Measurements from ENCODE around the gene LGALS8. TPM values are rescaled to one million over a fixed set of nuclear protein-coding genes. Genes with fewer than 3 reads are reported as not detected.

The LGALS8 gene
- total RNA-seq, 3 donors from 2014 or later (not counting 1 experiment from before 2014, with no cell fraction given): 90.5 to 129 (median 114) TPM

DNA sequence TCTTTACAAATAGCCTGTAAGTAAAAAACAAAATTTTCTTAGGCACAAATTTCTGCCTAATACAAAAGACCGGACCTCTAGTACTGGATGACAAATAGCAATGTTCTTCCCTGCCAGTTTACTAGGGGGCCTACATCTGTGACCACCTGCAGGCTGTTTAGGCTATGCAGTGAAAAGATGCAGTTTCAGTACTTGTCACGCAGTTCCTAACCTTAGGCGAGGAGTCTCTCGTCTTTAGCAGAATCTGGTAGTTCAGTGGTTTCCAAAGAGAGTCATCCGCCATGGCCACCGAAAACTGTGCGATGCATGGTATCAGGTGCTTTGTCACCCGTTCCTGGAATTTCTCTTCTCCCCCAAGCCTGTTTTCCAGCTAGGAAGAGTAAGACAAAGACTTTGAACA, 29.6 kb downstream of the LGALS8 start:
- H3K27ac ChIP-seq (ENCODE audit: low read length): no peak overlapping the region
- H3K36me3 ChIP-seq (ENCODE audit: control insufficient read depth, insufficient read depth, low read length): peaks cover 95% of the 10 kb centered on the region
- TF ChIP-seq, protein P1, sequence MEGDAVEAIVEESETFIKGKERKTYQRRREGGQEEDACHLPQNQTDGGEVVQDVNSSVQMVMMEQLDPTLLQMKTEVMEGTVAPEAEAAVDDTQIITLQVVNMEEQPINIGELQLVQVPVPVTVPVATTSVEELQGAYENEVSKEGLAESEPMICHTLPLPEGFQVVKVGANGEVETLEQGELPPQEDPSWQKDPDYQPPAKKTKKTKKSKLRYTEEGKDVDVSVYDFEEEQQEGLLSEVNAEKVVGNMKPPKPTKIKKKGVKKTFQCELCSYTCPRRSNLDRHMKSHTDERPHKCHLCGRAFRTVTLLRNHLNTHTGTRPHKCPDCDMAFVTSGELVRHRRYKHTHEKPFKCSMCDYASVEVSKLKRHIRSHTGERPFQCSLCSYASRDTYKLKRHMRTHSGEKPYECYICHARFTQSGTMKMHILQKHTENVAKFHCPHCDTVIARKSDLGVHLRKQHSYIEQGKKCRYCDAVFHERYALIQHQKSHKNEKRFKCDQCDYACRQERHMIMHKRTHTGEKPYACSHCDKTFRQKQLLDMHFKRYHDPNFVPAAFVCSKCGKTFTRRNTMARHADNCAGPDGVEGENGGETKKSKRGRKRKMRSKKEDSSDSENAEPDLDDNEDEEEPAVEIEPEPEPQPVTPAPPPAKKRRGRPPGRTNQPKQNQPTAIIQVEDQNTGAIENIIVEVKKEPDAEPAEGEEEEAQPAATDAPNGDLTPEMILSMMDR (IDR thresholded peaks at IDR 0.05): no peak
- 85% methylated on average over 8 of the region's 8 CpGs for WGBS (ENCODE audit: insufficient coverage)
- H3K4me3 Mint-ChIP-seq: no peak overlapping the region
- H3K36me3 Mint-ChIP-seq: peaks cover 66% of the 10 kb centered on the region
- H3K9me3 ChIP-seq (ENCODE audit: control insufficient read depth, insufficient read depth, low read length): no peaks in the 10 kb centered on the region
- H3K27me3 ChIP-seq (ENCODE audit: control insufficient read depth, insufficient read depth, low read length): no peaks in the 10 kb centered on the region
- H3K4me1 ChIP-seq (ENCODE audit: control insufficient read depth, insufficient read depth, low read length): no peaks in the 10 kb centered on the region
- intact Hi-C loops (cut with micrococcal nuclease): no loop called here
- H3K27ac Mint-ChIP-seq: no peak overlapping the region
- no peak for DNase-seq
- H3K4me1 Mint-ChIP-seq: no peaks in the 10 kb centered on the region
- no peak overlapping the region for H3K4me3 ChIP-seq (ENCODE audit: low read length)
- H3K9me3 Mint-ChIP-seq: no peaks in the 10 kb centered on the region
- H3K27me3 Mint-ChIP-seq (ENCODE audit: low read depth in 2 of 2): no peaks in the 10 kb centered on the region
- no peak for ATAC-seq

DNA sequence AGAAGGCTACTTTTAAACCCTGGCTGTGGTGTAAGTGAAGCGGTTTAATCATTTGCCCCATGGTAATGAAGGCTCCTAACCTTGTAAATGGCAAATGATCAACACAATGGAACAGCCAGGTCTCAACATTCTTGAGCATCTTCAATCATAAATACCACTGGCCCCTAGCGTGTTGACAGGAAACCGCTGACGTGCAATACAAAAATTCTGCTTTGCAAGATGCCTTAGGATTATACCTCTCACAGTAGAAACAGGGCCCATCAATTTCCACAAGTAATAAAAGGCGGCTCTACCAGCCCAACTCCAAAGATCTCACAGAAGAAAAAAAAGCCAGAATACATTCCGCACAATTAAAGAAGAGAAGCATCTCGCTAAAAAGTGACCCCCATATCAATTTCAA, 32.8 kb downstream of the LGALS8 start:
- intact Hi-C loops (cut with micrococcal nuclease): no loop called here
- no peaks in the 10 kb centered on the region for H3K4me1 ChIP-seq (ENCODE audit: control insufficient read depth, insufficient read depth, low read length)
- no peaks in the 10 kb centered on the region for H3K9me3 Mint-ChIP-seq
- no peaks in the 10 kb centered on the region for H3K27me3 ChIP-seq (ENCODE audit: control insufficient read depth, insufficient read depth, low read length)
- H3K4me3 Mint-ChIP-seq: no peak overlapping the region
- TF ChIP-seq, protein P1 (IDR thresholded peaks at IDR 0.05): no peak
- DNase-seq (no peak), ATAC-seq (no peak)
- no peak overlapping the region for H3K4me3 ChIP-seq (ENCODE audit: low read length)
- WGBS (ENCODE audit: insufficient coverage): 99% methylated on average over 4 of the region's 7 CpGs
- no peak overlapping the region for H3K27ac ChIP-seq (ENCODE audit: low read length)
- peaks cover 44% of the 10 kb centered on the region for H3K36me3 Mint-ChIP-seq
- H3K4me1 Mint-ChIP-seq: no peaks in the 10 kb centered on the region
- H3K9me3 ChIP-seq (ENCODE audit: control insufficient read depth, insufficient read depth, low read length): no peaks in the 10 kb centered on the region
- no peaks in the 10 kb centered on the region for H3K27me3 Mint-ChIP-seq (ENCODE audit: low read depth in 2 of 2)
- no peak overlapping the region for H3K27ac Mint-ChIP-seq
- peaks cover 90% of the 10 kb centered on the region for H3K36me3 ChIP-seq (ENCODE audit: control insufficient read depth, insufficient read depth, low read length)

DNA sequence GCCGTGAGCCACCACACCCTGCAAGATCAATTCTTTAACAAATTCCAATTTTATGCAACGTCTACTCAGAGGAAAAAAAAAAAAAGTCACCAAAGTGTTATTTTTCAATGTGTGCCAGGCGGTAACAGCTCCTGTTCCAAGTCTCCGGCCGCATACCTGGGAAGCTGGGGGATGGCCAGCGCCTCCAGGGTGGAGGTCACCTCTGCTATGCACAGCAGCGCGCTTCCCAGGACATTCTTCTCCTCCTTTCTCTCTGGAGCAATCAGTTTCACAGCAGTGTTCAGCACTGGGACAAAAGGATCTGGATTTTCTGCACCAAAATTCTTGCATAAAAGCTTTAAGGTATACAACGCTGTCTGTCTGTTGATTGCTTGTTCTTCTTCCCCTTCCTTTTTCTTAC, 34.3 kb downstream of the LGALS8 start:
- H3K27me3 ChIP-seq (ENCODE audit: control insufficient read depth, insufficient read depth, low read length): no peaks in the 10 kb centered on the region
- intact Hi-C loops (cut with micrococcal nuclease): no loop called here
- H3K9me3 Mint-ChIP-seq: no peaks in the 10 kb centered on the region
- no peaks in the 10 kb centered on the region for H3K4me1 ChIP-seq (ENCODE audit: control insufficient read depth, insufficient read depth, low read length)
- TF ChIP-seq, protein P1 (IDR thresholded peaks at IDR 0.05): no peak
- H3K9me3 ChIP-seq (ENCODE audit: control insufficient read depth, insufficient read depth, low read length): no peaks in the 10 kb centered on the region
- no peaks in the 10 kb centered on the region for H3K4me1 Mint-ChIP-seq
- H3K4me3 ChIP-seq (ENCODE audit: low read length): no peak overlapping the region
- no peak for DNase-seq
- no peaks in the 10 kb centered on the region for H3K27me3 Mint-ChIP-seq (ENCODE audit: low read depth in 2 of 2)
- peaks cover 83% of the 10 kb centered on the region for H3K36me3 ChIP-seq (ENCODE audit: control insufficient read depth, insufficient read depth, low read length)
- H3K27ac Mint-ChIP-seq: no peak overlapping the region
- H3K4me3 Mint-ChIP-seq: no peak overlapping the region
- ATAC-seq: no peak
- H3K27ac ChIP-seq (ENCODE audit: low read length): no peak overlapping the region
- 97% methylated on average over 9 of the region's 9 CpGs for WGBS (ENCODE audit: insufficient coverage)
- H3K36me3 Mint-ChIP-seq: peaks cover 47% of the 10 kb centered on the region

DNA sequence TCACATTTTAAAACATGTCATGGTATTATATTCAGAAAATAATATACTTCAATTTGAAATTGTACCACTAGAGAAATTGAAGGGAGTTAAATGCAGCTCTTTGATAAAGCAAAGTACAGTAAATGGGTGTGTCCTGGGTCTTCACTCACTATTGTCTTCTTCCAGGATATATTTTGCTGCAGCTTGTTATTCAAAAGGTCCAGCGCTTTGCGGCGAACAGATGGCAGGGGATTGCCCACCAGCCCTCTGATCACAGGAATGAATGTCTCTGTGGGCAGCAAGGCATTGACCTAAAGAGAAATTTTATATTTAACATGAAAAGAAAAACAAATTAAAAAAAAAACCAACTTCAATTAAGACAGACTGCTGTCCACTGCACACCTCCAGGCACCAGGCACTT, 35.1 kb downstream of the LGALS8 start:
- Histone ChIP-seq H3K4me1 (ENCODE audit: control insufficient read depth, insufficient read depth, low read length) (no peaks in the 10 kb centered on the region), H3K36me3 (ENCODE audit: control insufficient read depth, insufficient read depth, low read length) (peaks cover 80% of the 10 kb centered on the region), H3K9me3 (ENCODE audit: control insufficient read depth, insufficient read depth, low read length) (no peaks in the 10 kb centered on the region), H3K27me3 (ENCODE audit: control insufficient read depth, insufficient read depth, low read length) (no peaks in the 10 kb centered on the region), H3K27ac (ENCODE audit: low read length) (no peak overlapping the region), H3K4me3 (ENCODE audit: low read length) (no peak overlapping the region)
- H3K27me3 Mint-ChIP-seq (ENCODE audit: low read depth in 2 of 2): no peaks in the 10 kb centered on the region
- no peaks in the 10 kb centered on the region for H3K4me1 Mint-ChIP-seq
- ATAC-seq (no peak), DNase-seq (no peak)
- intact Hi-C loops (cut with micrococcal nuclease): no loop called here
- TF ChIP-seq, protein P1 (IDR thresholded peaks at IDR 0.05): no peak
- H3K4me3 Mint-ChIP-seq: no peak overlapping the region
- H3K9me3 Mint-ChIP-seq: no peaks in the 10 kb centered on the region
- H3K36me3 Mint-ChIP-seq: peaks cover 52% of the 10 kb centered on the region
- no peak overlapping the region for H3K27ac Mint-ChIP-seq
- WGBS (ENCODE audit: insufficient coverage): 100% methylated on average over 3 of the region's 3 CpGs

Data from natural killer cell (primary cell).